ENCODE data around the gene INSL3. TPM values are rescaled to one million over a fixed set of nuclear protein-coding genes. Genes with fewer than 3 reads are reported as not detected.

INSL3 gene
- total and polyA plus RNA-seq, 2 of the 8 experiments (the other 6 are each of a cell fraction or from before 2014, with no cell fraction given), result 0.41 to 1.5 TPM

DNA sequence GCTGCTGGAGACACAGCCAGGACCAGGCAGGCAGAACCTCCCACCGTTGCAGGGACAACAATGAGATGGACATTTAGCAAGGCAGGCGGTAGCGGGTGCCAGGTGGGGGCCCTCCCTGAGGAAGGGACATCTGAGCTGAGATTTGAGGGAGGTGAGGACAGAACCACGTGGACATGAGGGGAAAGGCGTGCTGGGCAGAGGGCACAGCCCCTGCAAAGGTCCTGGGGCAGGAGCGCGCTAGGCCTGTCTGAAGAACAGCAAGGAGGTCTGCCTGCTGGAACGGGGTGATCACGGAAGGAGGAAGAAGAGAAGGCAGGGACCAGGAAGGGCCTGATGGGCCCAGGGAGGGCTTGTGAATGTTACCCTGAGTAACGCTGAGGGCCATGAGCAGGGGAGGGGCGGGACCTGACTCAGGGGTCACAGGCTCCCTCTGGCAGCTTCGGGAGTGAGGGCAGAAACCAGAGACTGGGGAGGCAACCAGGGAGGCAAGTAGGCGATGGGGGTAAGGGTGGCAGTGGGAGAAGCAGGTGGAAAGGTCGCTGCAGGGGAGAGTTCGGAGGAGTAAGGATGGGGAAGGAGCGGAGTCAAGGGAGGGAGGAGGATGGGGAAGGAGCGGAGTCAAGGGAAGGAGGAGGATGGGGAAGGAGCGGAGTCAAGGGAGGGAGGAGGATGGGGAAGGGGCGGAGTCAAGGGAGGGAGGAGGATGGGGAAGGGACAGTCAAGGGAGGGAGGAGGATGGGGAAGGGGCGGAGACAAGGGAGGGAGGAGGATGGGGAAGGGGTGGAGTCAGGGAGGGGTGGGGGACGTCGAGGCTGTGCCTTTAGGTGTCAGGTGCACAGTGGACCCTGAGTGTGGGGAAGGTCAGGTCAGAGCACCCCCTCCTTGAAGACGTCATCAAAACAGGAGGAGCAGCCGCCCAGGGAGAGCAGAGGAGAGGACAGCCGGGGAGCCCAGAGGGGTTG lies 42.1 kb downstream of the INSL3 start (continued):
- TF ChIP-seq PHF8 (conservative IDR thresholded peaks at IDR 0.05; ENCODE audit: low read depth, low read length), result no peak
- no peak for TF ChIP-seq HDAC6 (IDR thresholded peaks at IDR 0.05; ENCODE audit: low read depth, low read length)
- no peak for TF ChIP-seq EP300 (IDR thresholded peaks at IDR 0.05; ENCODE audit: borderline replicate concordance in 1 of 2, low read depth in 2 of 2, low read length in 2 of 2)
- no peak for TF ChIP-seq CBX5 (IDR thresholded peaks at IDR 0.05; ENCODE audit: low read depth, low read length)
- peak; percentile 35 for TF ChIP-seq ASH2L (IDR thresholded peaks at IDR 0.05; ENCODE audit: low read length)
- no peak for TF ChIP-seq GABPA (IDR thresholded peaks at IDR 0.05; ENCODE audit: borderline replicate concordance, insufficient read depth, low read length)
- TF ChIP-seq BCL11A (IDR thresholded peaks at IDR 0.05; ENCODE audit: low read depth in 2 of 2, low read length in 2 of 2), result no peak
- no peak for TF ChIP-seq NANOG (IDR thresholded peaks at IDR 0.05; ENCODE audit: insufficient read depth, low read depth, low read length, poor library complexity, severe bottlenecking)
- TF ChIP-seq POU5F1 (IDR thresholded peaks at IDR 0.05; ENCODE audit: low read depth, low read length), result no peak
- TF ChIP-seq CTBP2 (IDR thresholded peaks at IDR 0.05; ENCODE audit: borderline replicate concordance, insufficient read depth, insufficient read length, low read length), result no peak
- TF ChIP-seq ATF2 (IDR thresholded peaks at IDR 0.05; ENCODE audit: low read length), result no peak
- TF ChIP-seq BACH1 (IDR thresholded peaks at IDR 0.05; ENCODE audit: low read length), result no peak
- TF ChIP-seq TCF12 (IDR thresholded peaks at IDR 0.05; ENCODE audit: low read depth, low read length), result no peak
- TF ChIP-seq ATF3 (IDR thresholded peaks at IDR 0.05; ENCODE audit: insufficient read depth, low read depth, low read length), result no peak
- TF ChIP-seq, protein P1, sequence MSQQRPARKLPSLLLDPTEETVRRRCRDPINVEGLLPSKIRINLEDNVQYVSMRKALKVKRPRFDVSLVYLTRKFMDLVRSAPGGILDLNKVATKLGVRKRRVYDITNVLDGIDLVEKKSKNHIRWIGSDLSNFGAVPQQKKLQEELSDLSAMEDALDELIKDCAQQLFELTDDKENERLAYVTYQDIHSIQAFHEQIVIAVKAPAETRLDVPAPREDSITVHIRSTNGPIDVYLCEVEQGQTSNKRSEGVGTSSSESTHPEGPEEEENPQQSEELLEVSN (IDR thresholded peaks at IDR 0.05), result no peak
- no peak for TF ChIP-seq CEBPB (IDR thresholded peaks at IDR 0.05; ENCODE audit: low read depth, low read length)
- TF ChIP-seq CBX8 (IDR thresholded peaks at IDR 0.05; ENCODE audit: borderline replicate concordance, low read depth, low read length), result no peak
- TF ChIP-seq SP4 (IDR thresholded peaks at IDR 0.05; ENCODE audit: low read length), result peak; percentile 65
- no peak for TF ChIP-seq GTF2F1 (IDR thresholded peaks at IDR 0.05; ENCODE audit: borderline replicate concordance, low read depth, low read length)
- TF ChIP-seq YY1 (IDR thresholded peaks at IDR 0.05; ENCODE audit: low read depth, low read length), result no peak
- TF ChIP-seq TEAD4 (IDR thresholded peaks at IDR 0.05; ENCODE audit: low read depth, low read length), result no peak

All from H1 (cell line).